Stimulated activated CD4-positive, alpha-beta T cell treated with anti-CD3 and anti-CD28 coated beads, Interleukin-15, amount 100 ng/mL, for 48 hours (primary cell): ENCODE data around the gene DSTN.
A peak's percentile ranks its signal among the peaks of the same experiment; 100 is the strongest.

Experiments
- DNase-seq, 2 donors: peaks; one replicate each; pipeline ENCODE4 v3.0.0-alpha.2; 2020; ENCODE audit warnings: low read depth in 2 of 2

DSTN gene

GRCh38 chr20:17569616-17570346 lies at the start of gene DSTN:
Gene DSTN, plus strand, starts transcription at chr20:17570075. Its CDS starts 134 bp downstream, at chr20:17570209.
- peak; percentile 64 to 81 for DNase-seq

GRCh38 chr20:17520583-17520982 lies 49.3 kb upstream of the DSTN start:
- no peak for DNase-seq

GRCh38 chr20:17522528-17522927 lies 47.3 kb upstream of the DSTN start:
- DNase-seq: no peak

- no peak for DNase-seq
Observed at GRCh38 chr20:17523326-17523725, 46.5 kb upstream of the DSTN start.

- no peak for DNase-seq
Observed at GRCh38 chr20:17524560-17524959, 45.3 kb upstream of the DSTN start.

GRCh38 chr20:17525132-17525531 lies 44.7 kb upstream of the DSTN start:
- no peak for DNase-seq

- DNase-seq: no peak
Observed at GRCh38 chr20:17525650-17526049, 44.2 kb upstream of the DSTN start.

GRCh38 chr20:17529586-17529985 lies 40.3 kb upstream of the DSTN start:
- DNase-seq: no peak

GRCh38 chr20:17530153-17530552 lies 39.7 kb upstream of the DSTN start:
- no peak for DNase-seq

- DNase-seq: peak; percentile 20 to 26
Observed at GRCh38 chr20:17530716-17531664, 38.9 kb upstream of the DSTN start, which contains the start of gene BFSP1. Gene BFSP1, minus strand, starts transcription at chr20:17531379. Its CDS starts 50 bp downstream, at chr20:17531329.

- no peak for DNase-seq
Observed at GRCh38 chr20:17531665-17532025, 38.2 kb upstream of the DSTN start.

- no peak for DNase-seq
Observed at GRCh38 chr20:17533396-17533795, 36.5 kb upstream of the DSTN start.

- no peak for DNase-seq
Observed at GRCh38 chr20:17534077-17534476, 35.8 kb upstream of the DSTN start.

- peak; percentile 38 to 47 for DNase-seq
Observed at GRCh38 chr20:17536944-17537444, 32.9 kb upstream of the DSTN start.

GRCh38 chr20:17537959-17538358 lies 31.9 kb upstream of the DSTN start:
- DNase-seq: no peak

GRCh38 chr20:17538517-17539170 lies 31.2 kb upstream of the DSTN start:
- DNase-seq: no peak

GRCh38 chr20:17541596-17541995 lies 28.3 kb upstream of the DSTN start:
- no peak for DNase-seq

GRCh38 chr20:17541996-17542395 lies 27.9 kb upstream of the DSTN start:
- no peak for DNase-seq

- DNase-seq: no peak
Observed at GRCh38 chr20:17542481-17542880, 27.4 kb upstream of the DSTN start.

GRCh38 chr20:17542993-17543412 lies 26.9 kb upstream of the DSTN start:
- DNase-seq: no peak

GRCh38 chr20:17543531-17544131 lies 26.2 kb upstream of the DSTN start:
- no peak for DNase-seq

- DNase-seq: no peak
Observed at GRCh38 chr20:17545127-17545526, 24.7 kb upstream of the DSTN start.
